Dermis microvascular lymphatic vessel endothelial cell (primary cell): Measurements from ENCODE around the gene HFE. TPM values are rescaled to one million over a fixed set of nuclear protein-coding genes. Genes with fewer than 3 reads are reported as not detected.
A peak's percentile ranks its signal among the peaks of the same experiment; 100 is the strongest.
"Not testable (repeated sequence)": the region's sequence is repeated elsewhere in the genome, so short reads cannot be mapped to it uniquely, and the experiment has no call there.

Source experiments
- DNase-seq, 2 donors: peaks; one replicate each; pipeline versions ENCODE4 v3.0.0 to v3.0.0-alpha.2; 2010; ENCODE audit warnings: low read depth in 2 of 2
- total RNA-seq: library from RNA; depleted of rRNA; stranded (reverse); fragments of >200 nt; gene quantifications from 2 replicates; pipeline ENCODE4 v1.2.1, GENCODE V29; 2014

Gene HFE, protein sequence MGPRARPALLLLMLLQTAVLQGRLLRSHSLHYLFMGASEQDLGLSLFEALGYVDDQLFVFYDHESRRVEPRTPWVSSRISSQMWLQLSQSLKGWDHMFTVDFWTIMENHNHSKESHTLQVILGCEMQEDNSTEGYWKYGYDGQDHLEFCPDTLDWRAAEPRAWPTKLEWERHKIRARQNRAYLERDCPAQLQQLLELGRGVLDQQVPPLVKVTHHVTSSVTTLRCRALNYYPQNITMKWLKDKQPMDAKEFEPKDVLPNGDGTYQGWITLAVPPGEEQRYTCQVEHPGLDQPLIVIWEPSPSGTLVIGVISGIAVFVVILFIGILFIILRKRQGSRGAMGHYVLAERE
- 2.4 and 3.0 TPM in 2 replicates for total RNA-seq

DNA sequence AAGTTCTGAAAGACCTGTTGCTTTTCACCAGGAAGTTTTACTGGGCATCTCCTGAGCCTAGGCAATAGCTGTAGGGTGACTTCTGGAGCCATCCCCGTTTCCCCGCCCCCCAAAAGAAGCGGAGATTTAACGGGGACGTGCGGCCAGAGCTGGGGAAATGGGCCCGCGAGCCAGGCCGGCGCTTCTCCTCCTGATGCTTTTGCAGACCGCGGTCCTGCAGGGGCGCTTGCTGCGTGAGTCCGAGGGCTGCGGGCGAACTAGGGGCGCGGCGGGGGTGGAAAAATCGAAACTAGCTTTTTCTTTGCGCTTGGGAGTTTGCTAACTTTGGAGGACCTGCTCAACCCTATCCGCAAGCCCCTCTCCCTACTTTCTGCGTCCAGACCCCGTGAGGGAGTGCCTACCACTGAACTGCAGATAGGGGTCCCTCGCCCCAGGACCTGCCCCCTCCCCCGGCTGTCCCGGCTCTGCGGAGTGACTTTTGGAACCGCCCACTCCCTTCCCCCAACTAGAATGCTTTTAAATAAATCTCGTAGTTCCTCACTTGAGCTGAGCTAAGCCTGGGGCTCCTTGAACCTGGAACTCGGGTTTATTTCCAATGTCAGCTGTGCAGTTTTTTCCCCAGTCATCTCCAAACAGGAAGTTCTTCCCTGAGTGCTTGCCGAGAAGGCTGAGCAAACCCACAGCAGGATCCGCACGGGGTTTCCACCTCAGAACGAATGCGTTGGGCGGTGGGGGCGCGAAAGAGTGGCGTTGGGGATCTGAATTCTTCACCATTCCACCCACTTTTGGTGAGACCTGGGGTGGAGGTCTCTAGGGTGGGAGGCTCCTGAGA is at the start of gene HFE:
TSS of gene HFE (plus strand) at position 146 of the 832 bp plus-strand sequence. CDS start at position 158, 12 bp downstream.
- peak in 1 of 2 donors; percentile 48 for DNase-seq

DNA sequence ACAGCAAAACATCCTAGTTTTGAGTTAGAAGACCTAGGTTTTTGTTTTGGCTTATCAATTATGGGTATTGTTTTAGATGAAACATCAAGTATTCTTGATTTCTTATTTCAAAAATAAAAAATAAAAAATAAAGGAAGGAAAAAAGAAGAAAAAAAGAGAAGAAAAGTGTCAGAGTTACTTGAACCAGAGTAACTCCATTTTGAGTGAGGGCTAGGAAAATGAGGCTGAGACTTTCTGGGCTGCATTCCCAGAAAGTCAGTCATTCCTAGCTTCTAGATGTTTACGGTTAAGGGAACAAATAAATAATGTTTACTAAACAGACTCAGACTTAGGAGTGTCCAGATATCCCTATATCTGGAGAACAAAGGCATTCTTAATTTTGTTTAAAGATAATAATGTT is 45.3 kb upstream of the HFE start:
- no peak for DNase-seq

- peak; percentile 98 for DNase-seq
Observed at GRCh38 chr6:26043384-26044139, 43.7 kb upstream of the HFE start.

- DNase-seq = peak in 1 of 2 donors; percentile 45
Observed at GRCh38 chr6:26044140-26045064, 42.8 kb upstream of the HFE start.

DNA sequence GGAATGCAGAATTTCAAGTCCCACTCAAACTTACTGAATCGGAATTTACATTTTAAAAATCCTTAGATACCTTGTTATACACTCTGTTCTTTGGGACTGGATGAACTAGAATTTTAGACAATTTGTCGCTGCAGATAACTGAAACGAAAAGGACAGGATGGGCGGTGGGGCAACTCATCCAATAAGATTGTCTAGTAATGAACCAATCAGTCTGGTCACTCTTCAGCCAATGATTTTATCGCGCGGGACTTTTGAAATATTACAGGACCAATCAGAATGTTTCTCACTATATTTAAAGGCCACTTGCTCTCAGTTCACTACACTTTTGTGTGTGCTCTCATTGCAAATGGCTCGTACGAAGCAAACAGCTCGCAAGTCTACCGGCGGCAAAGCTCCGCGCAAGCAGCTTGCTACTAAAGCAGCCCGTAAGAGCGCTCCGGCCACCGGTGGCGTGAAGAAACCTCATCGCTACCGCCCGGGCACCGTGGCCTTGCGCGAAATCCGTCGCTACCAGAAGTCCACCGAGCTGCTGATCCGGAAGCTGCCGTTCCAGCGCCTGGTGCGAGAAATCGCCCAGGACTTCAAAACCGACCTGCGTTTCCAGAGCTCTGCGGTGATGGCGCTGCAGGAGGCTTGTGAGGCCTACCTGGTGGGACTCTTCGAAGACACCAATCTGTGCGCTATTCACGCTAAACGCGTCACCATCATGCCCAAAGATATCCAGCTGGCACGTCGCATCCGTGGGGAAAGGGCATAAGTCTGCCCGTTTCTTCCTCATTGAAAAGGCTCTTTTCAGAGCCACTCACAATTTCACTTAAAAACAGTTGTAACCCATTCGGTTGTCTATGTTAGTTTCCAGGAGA is 41.9 kb upstream of the HFE start:
- peak; percentile 92 to 95 for DNase-seq

GRCh38 chr6:26045928-26046368 is 41.3 kb upstream of the HFE start:
- DNase-seq = peak in 1 of 2 donors; percentile 5

DNA sequence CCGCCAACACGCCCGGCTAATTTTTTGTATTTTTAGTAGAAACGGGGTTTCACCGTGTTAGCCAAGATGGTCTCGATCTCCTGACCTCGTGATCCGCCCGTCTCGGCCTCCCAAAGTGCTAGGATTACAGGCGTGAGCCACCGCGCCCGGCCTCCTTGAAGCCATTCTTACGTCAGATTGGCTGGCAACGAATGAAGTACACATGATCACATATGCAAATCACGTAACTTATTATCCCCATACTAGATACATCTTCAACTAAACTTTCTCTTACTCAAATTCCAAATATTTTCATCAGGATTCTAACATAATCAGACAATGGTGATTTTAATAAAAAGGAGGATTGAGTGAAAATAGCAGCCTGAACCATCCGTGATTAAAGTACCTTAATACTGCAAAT is 39.9 kb upstream of the HFE start:
- not testable (repeated sequence) for DNase-seq

GRCh38 chr6:26048590-26048989 is 38.6 kb upstream of the HFE start:
- no peak for DNase-seq

GRCh38 chr6:26051665-26052310 is 35.4 kb upstream of the HFE start:
- no peak for DNase-seq

DNA sequence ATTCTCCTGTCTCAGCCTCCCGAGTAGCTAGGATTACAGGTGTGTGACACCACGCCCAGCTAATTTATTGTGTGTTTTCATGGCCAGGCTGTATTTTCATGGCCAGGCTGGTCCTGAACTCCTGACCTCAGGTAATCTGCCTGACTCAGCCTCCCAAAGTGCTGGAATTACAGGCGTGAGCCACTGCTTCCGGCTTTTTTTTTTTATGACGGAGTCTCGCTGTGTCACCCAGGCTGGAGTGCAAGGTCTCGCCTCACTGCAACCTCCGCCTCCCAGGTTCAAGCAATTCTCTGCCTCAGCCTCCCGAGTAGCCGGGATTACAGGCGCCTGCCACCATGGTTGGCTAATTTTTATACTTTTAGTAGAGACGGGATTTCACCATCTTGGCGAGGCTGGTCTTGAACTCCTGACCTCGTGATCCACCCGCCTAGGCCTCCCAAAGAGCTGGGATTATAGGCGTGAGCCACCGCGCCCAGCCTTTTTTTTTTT is 34.4 kb upstream of the HFE start:
- DNase-seq = not testable (repeated sequence)

DNA sequence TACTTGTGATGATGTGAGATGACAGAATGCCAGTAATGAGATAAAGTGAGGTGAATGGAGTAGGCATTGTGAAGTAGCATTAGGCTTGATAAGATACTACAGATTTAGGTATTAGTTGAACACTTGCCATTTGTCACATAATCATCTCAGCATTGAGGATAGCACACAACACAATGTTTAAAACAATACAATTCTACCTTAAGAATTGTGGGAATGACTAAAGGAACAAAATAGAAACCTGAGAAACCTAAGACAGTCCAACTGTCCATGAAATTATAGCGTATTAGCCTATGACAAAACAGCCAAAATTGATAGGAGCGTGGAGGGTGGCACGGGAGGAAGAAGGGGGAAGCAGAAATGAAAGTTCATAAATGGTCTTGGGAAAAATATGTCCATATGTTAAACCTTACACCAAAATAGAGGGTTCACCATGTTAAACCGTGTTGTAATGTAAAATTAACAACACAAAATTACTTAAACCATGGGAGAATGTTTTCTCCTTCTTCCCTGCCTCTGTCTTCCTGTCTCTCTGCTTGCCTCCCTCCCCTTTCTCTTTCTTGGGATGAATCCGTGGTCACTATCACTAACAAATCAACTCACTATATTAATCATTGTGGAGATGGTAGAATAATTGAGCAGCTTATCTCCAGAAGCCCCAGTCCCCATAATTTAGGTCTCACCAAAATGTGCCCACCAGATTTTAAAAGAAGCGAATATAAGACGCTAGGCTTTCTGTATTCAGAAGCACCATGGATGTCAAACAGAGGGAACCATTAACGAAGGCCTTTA is 33.0 kb upstream of the HFE start:
- no peak for DNase-seq

GRCh38 chr6:26054781-26055718 is 32.2 kb upstream of the HFE start:
- DNase-seq = peak; percentile 93 to 94

- peak; percentile 78 to 92 for DNase-seq
Observed at GRCh38 chr6:26055719-26056582, 31.3 kb upstream of the HFE start.

DNA sequence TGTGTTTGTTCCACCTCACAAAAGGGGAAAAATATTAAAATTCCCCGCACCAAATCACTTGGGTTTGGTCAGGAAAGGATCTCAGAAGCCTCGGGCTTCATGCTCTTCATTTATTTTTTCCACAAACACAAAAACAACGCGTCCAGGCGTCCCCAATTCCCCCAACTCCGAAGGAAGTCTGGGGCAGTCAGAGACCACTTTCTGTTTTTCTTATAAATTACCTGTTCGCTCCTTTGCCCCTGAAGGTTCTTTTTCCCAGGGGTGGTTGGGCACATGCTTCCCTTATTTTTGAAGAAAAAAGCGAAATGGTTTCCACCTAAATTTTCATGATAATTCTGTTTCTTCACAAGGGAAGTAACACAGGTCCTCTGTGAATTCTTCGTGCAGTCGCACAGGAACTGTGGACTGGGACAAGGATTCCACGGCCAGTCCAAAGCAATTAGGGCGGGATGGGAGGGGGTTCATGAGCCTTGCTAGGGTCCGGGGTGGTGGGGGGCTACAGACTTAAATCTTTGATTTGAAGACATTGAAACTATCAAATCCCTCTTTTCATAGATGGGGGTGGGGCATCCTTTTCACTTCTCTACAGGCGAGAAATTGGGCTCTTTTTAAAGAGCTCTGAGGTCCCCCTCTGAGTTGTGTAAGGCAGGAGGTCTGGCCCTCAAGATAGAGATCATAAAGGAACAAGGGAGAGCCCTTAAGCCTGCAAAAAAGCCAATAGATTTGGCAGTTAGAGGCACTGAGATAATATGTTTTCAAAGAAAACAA is 30.5 kb upstream of the HFE start:
- DNase-seq = peak in 1 of 2 donors; percentile 26

- no peak for DNase-seq
Observed at GRCh38 chr6:26057899-26058298, 29.3 kb upstream of the HFE start.
